Measurements from ENCODE around the gene NOP14. TPM values are rescaled to one million over a fixed set of nuclear protein-coding genes. Genes with fewer than 3 reads are reported as not detected.

NOP14 gene
- total and polyA plus RNA-seq, 11 donors = 11.4 to 26.0 (median 15.8) TPM

- no peak for ATAC-seq
- no peaks in the 10 kb centered on the region for H3K9me3 ChIP-seq
- WGBS, 4 donors = 89 to 91% (median 90%) methylated on average over 16 of the region's 16 CpGs
- no peak overlapping the region for H3K27ac ChIP-seq
- peaks cover 0 to under 1% (median 0%) of the 10 kb centered on the region in 9 donors for H3K36me3 ChIP-seq
- DNase-seq = no peak
- intact Hi-C loops (cut with DNase I) = loop anchor here in 4 of 10 donors (5.0 to 10.0 kb wide), 4 partner anchors 67 to 720 kb away; partner anchors contain the start of genes CFAP99 (in 2 of the 4), ZFYVE28 (in 2 of the 4), HAUS3 (in 1 of the 4) and POLN (in 1 of the 4)
- TF ChIP-seq CTCF (IDR thresholded peaks at IDR 0.05) (no peak), POLR2A (IDR thresholded peaks at IDR 0.05) (no peak)
- no peak overlapping the region for H3K4me3 ChIP-seq
- peaks cover 4 to 27% (median 23%) of the 10 kb centered on the region in 12 donors for H3K4me1 ChIP-seq
- no peaks in the 10 kb centered on the region for H3K27me3 ChIP-seq
These were observed 2.1 kb upstream of the NOP14 start for GRCh38 chr4:2965262-2965661.

DNA sequence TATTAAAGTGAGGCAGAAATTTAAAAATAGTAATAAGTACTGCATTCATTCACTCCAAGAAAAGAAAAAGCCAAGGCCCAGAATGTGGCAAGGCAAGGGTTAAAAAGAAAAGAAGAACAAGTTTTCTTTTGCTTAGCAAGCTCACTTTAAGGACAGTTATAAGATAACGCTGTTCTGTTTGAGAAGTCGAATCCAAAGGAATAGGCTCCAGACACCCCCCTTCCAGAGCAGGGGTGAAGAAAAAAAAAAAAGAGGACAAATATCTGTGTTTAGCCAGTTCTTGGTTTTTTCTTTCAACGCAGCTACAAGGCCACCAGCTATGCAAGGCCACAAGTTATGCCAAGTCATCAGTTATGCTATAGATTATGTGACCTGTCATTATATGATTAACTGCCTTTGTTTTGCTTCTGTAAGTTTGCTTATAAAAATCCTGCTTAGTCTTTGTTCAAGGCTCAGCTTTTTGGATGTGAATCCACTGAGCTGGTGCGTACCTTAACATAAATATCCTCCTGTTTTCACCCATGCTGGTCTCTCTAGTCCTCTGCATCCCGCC lies 1.6 kb upstream of the NOP14 start:
- TF ChIP-seq POLR2A (IDR thresholded peaks at IDR 0.05) (no peak), CTCF (IDR thresholded peaks at IDR 0.05) (no peak)
- H3K27me3 ChIP-seq = no peaks in the 10 kb centered on the region
- H3K36me3 ChIP-seq = peaks cover 0 to 4% (median 0%) of the 10 kb centered on the region in 9 donors
- peak overlapping the region in 7 of 12 donors; percentile 44 to 91 (median 85) for H3K27ac ChIP-seq
- H3K9me3 ChIP-seq = no peaks in the 10 kb centered on the region
- ATAC-seq = no peak
- WGBS, 4 donors = 53 to 63% (median 62%) methylated on average over 5 of the region's 5 CpGs
- peak overlapping the region in 10 of 12 donors; percentile 77 to 100 (median 88) for H3K4me3 ChIP-seq
- no peak for DNase-seq
- intact Hi-C loops (cut with DNase I) = loop anchor here in 5 of 10 donors (5.0 to 10.0 kb wide), 5 partner anchors 68 to 720 kb away; partner anchors contain the start of genes CFAP99 (in 3 of the 5), ZFYVE28 (in 3 of the 5), HAUS3 (in 1 of the 5) and POLN (in 1 of the 5)
- H3K4me1 ChIP-seq = peaks cover 4 to 30% (median 23%) of the 10 kb centered on the region in 12 donors

- no peak for TF ChIP-seq POLR2A (IDR thresholded peaks at IDR 0.05)
- TF ChIP-seq CTCF (IDR thresholded peaks at IDR 0.05) = no peak
- intact Hi-C loops (cut with DNase I) = loop anchor here in 4 of 10 donors (2.0 to 10.0 kb wide), 5 partner anchors 29 to 719 kb away; partner anchors contain the start of genes CFAP99 (in 3 of the 4), ZFYVE28 (in 3 of the 4), HAUS3 (in 1 of the 4) and POLN (in 1 of the 4)
- DNase-seq = peak in 3 of 5 donors; percentile 22 to 80 (median 66)
These were observed 813 bp upstream of the NOP14 start for GRCh38 chr4:2963966-2964471.

More at GRCh38 chr4:2963966-2964471, 813 bp upstream of the NOP14 start:
- peak overlapping the region; percentile 44 to 92 (median 85) for H3K27ac ChIP-seq
- peak overlapping the region; percentile 70 to 100 (median 84) for H3K4me3 ChIP-seq
- ATAC-seq = peak in 3 of 4 donors; percentile 3 to 28 (median 19)
- H3K4me1 ChIP-seq = peaks cover 4 to 30% (median 23%) of the 10 kb centered on the region in 12 donors
- no peaks in the 10 kb centered on the region for H3K27me3 ChIP-seq
- H3K36me3 ChIP-seq = peaks cover 0 to 4% (median 0%) of the 10 kb centered on the region in 9 donors
- no peaks in the 10 kb centered on the region for H3K9me3 ChIP-seq
- WGBS, 4 donors = 1 to 2% (median 1%) methylated on average over 26 to 38 of the region's 38 CpGs

All from heart left ventricle (tissue), 16 donors.